Endodermal cell (in vitro differentiated cells): ENCODE data around the gene ACTR6. TPM values are rescaled to one million over a fixed set of nuclear protein-coding genes. Genes with fewer than 3 reads are reported as not detected.
"Not testable (repeated sequence)": the region's sequence is repeated elsewhere in the genome, so short reads cannot be mapped to it uniquely, and the experiment has no call there.

Source experiments
- DNase-seq: peaks from one replicate; pipeline ENCODE4 v3.0.0-alpha.2; 2017
- H3K27ac ChIP-seq: 2 replicates; pipeline ENCODE4 v1.5.1; 2013; ENCODE audit warnings: mild to moderate bottlenecking, low read depth, low read length, moderate library complexity
- H3K27me3 ChIP-seq: 2 replicates; pipeline ENCODE4 v1.6.1; 2013; ENCODE audit warnings: mild to moderate bottlenecking, low read length, moderate library complexity; ENCODE audit not compliant: insufficient read depth, control insufficient read depth, poor library complexity, severe bottlenecking
- H3K36me3 ChIP-seq: 2 replicates; pipeline ENCODE4 v1.7.0; 2013; ENCODE audit warnings: mild to moderate bottlenecking, low read length, moderate library complexity; ENCODE audit not compliant: control insufficient read depth, insufficient read depth
- H3K4me1 ChIP-seq: one replicate; pipeline ENCODE4 v1.7.0; 2013; ENCODE audit warnings: low read length; ENCODE audit not compliant: control insufficient read depth, insufficient read depth
- H3K4me3 ChIP-seq: 2 replicates; pipeline ENCODE4 v1.5.1; 2013; ENCODE audit warnings: mild to moderate bottlenecking, low read length, moderate library complexity
- H3K9ac ChIP-seq: 2 replicates; pipeline ENCODE4 v1.6.1; 2013; ENCODE audit warnings: mild to moderate bottlenecking, low read length, moderate library complexity; ENCODE audit not compliant: poor library complexity, severe bottlenecking; ENCODE audit errors: extremely low read depth
- H3K9me3 ChIP-seq: 2 replicates; pipeline ENCODE4 v1.6.1; 2013; ENCODE audit warnings: mild to moderate bottlenecking, low read length, moderate library complexity; ENCODE audit not compliant: control insufficient read depth
- H3K27ac Mint-ChIP-seq: 2 replicates; pipeline ENCODE4 v1.8.0; 2020; ENCODE audit warnings: mixed read lengths
- H3K27me3 Mint-ChIP-seq: 2 replicates; pipeline ENCODE4 v1.8.0; 2021; ENCODE audit warnings: mild to moderate bottlenecking, mixed read lengths; ENCODE audit not compliant: insufficient read depth
- H3K36me3 Mint-ChIP-seq: 2 replicates; pipeline ENCODE4 v1.8.0; 2020; ENCODE audit warnings: low read depth, mixed read lengths
- H3K4me1 Mint-ChIP-seq: 2 replicates; pipeline ENCODE4 v1.8.0; 2020; ENCODE audit warnings: mixed read lengths
- H3K4me3 Mint-ChIP-seq: 2 replicates; pipeline ENCODE4 v1.8.0; 2020; ENCODE audit warnings: mild to moderate bottlenecking, moderate library complexity, mixed read lengths
- H3K9me3 Mint-ChIP-seq: 2 replicates; pipeline ENCODE4 v1.8.0; 2020; ENCODE audit warnings: mild to moderate bottlenecking, mixed read lengths
- CTCF ChIP-seq: fragments of 200-600 bp; sonication (generic); conservative IDR thresholded peaks from 2 replicates; pipeline ENCODE4 v1.5.0; 2021; ENCODE audit warnings: antibody characterized with exemption, mild to moderate bottlenecking
- WGBS, 2 experiments: methylation state at CpG; one replicate each; pipeline versions ENCODE4 v1.1.5 to v1.1.7; 2013; ENCODE audit warnings: missing lambda C conversion rate in 2 of 2, mixed read lengths in 1 of 2; ENCODE audit not compliant: insufficient coverage in 1 of 2, insufficient read length in 1 of 2; 5-methylcytosine and 5-hydroxymethylcytosine counted together
- total RNA-seq, 2 donors: library from RNA; stranded (reverse); fragmentation: NEBNext Ultra II Directional in 1 of 2; extraction: Animal tissue kit (Norgen Biotek cat#: 25700) in 1 of 2; gene quantifications; 2 replicates in 1 of 2; 3 replicates in 1 of 2; pipeline ENCODE4 v1.2.1, GENCODE V29; 2021

ACTR6 gene
- total RNA-seq, 2 donors from 2014 or later, result 39.4 to 47.8 TPM

GRCh38 chr12:100171248-100171647 is 29.4 kb upstream of the ACTR6 start:
- Mint-ChIP-seq H3K27ac (no peak overlapping the region), H3K27me3 (no peaks in the 10 kb centered on the region), H3K9me3 (no peaks in the 10 kb centered on the region), H3K4me3 (no peak overlapping the region), H3K36me3 (peaks cover 23% of the 10 kb centered on the region), H3K4me1 (no peaks in the 10 kb centered on the region)
- no peak for DNase-seq
- no peak for TF ChIP-seq CTCF
- no peak overlapping the region for H3K27ac ChIP-seq
- no peaks in the 10 kb centered on the region for H3K9me3 ChIP-seq
- no peaks in the 10 kb centered on the region for H3K4me1 ChIP-seq
- no peak overlapping the region for H3K9ac ChIP-seq
- H3K4me3 ChIP-seq, result no peak overlapping the region
- H3K36me3 ChIP-seq, result peaks cover 4% of the 10 kb centered on the region
- no peaks in the 10 kb centered on the region for H3K27me3 ChIP-seq

- Histone ChIP-seq H3K4me3 (no peak overlapping the region), H3K9me3 (no peaks in the 10 kb centered on the region), H3K27me3 (no peaks in the 10 kb centered on the region), H3K27ac (no peak overlapping the region), H3K36me3 (peaks cover 10% of the 10 kb centered on the region), H3K9ac (no peak overlapping the region), H3K4me1 (no peaks in the 10 kb centered on the region)
- Mint-ChIP-seq H3K4me3 (no peak overlapping the region), H3K36me3 (peaks cover 18% of the 10 kb centered on the region), H3K9me3 (no peaks in the 10 kb centered on the region), H3K4me1 (no peaks in the 10 kb centered on the region), H3K27ac (no peak overlapping the region), H3K27me3 (no peaks in the 10 kb centered on the region)
- WGBS, 2 experiments, result 91 to 100% methylated on average over 3 to 4 of the region's 6 CpGs
- DNase-seq, result peak; percentile 52
- TF ChIP-seq CTCF, result no peak
Measured at GRCh38 chr12:100173111-100173510, 27.5 kb upstream of the ACTR6 start.

- no peaks in the 10 kb centered on the region for H3K9me3 ChIP-seq
- H3K27me3 Mint-ChIP-seq, result no peaks in the 10 kb centered on the region
- no peaks in the 10 kb centered on the region for H3K27me3 ChIP-seq
- no peak overlapping the region for H3K27ac Mint-ChIP-seq
- no peaks in the 10 kb centered on the region for H3K9me3 Mint-ChIP-seq
- H3K27ac ChIP-seq, result no peak overlapping the region
- no peak for TF ChIP-seq CTCF
- peaks cover 10% of the 10 kb centered on the region for H3K36me3 ChIP-seq
- H3K9ac ChIP-seq, result no peak overlapping the region
- no peaks in the 10 kb centered on the region for H3K4me1 ChIP-seq
- H3K4me1 Mint-ChIP-seq, result no peaks in the 10 kb centered on the region
- H3K4me3 Mint-ChIP-seq, result no peak overlapping the region
- H3K4me3 ChIP-seq, result no peak overlapping the region
- DNase-seq, result no peak
- peaks cover 18% of the 10 kb centered on the region for H3K36me3 Mint-ChIP-seq
Measured at GRCh38 chr12:100174495-100174894, 26.1 kb upstream of the ACTR6 start.

GRCh38 chr12:100176493-100176892 is 24.1 kb upstream of the ACTR6 start:
- H3K4me3 ChIP-seq, H3K27ac Mint-ChIP-seq, H3K9ac ChIP-seq, H3K9me3 ChIP-seq, H3K4me3 Mint-ChIP-seq, DNase-seq, H3K4me1 ChIP-seq, H3K27me3 ChIP-seq, H3K27me3 Mint-ChIP-seq, H3K9me3 Mint-ChIP-seq, H3K27ac ChIP-seq, H3K4me1 Mint-ChIP-seq: not testable (repeated sequence)
- peaks cover 18% of the 10 kb centered on the region for H3K36me3 Mint-ChIP-seq
- peaks cover 14% of the 10 kb centered on the region for H3K36me3 ChIP-seq
- WGBS, 2 experiments, result 92 to 93% methylated on average over 8 of the region's 8 CpGs
